GM12891 (cell line): ENCODE measurements around the gene TTC32.

ENCODE experiments used
- POLR2A ChIP-seq: IDR thresholded peaks from 2 replicates; pipeline ENCODE4 v1.6.1; 2011; ENCODE audit warnings: low read depth, low read length, control low read depth
- POLR2AphosphoS5 ChIP-seq: IDR thresholded peaks from 2 replicates; pipeline ENCODE4 v1.6.1; 2011; ENCODE audit warnings: low read depth, low read length, control low read depth

DNA sequence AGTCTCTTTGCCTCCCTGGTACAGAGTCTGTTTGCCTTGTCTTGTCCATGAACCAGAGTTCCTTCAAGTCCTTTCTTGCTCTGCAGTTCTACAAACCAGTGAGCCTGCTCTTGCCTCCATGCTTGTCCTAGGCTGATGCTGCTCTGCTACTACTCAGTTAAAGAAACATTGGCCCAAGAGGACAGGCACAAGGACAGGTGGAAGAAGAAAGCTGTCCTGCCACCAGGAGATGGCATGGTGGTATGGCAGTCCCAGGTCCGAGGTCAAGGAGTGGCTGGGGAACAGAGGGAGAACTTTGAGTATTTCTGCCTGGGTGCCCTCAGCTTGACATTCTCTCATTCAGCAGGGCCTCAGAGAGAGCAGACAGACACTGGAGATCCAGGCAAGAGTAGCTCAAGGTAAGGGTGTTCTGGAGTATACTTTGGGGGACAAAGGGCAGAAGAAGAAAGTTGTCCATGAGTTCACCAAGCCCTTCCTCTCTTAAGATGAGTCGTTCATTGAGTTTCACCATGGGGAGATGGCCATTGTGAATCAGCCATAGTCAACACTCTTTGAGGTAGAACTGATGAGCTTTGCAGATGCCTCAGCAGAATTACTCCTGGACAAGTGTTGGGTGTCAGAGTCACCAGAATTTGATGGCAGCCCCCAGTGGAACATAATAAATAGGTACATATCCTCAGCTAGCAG, 20.4 kb downstream of the TTC32 start:
- TF ChIP-seq POLR2A = no peak
- TF ChIP-seq POLR2AphosphoS5 = no peak
